Activated CD4-positive, alpha-beta T cell treated with anti-CD3 and anti-CD28 coated beads, Interleukin-2, Interleukin-6, amounts not matched to agents 100 ng/mL and 50 ng/mL, durations not matched to agents 16 hours and 8 hours (primary cell): Measurements from ENCODE around the gene RTN4RL1.

ENCODE experiments used
- DNase-seq: peaks from one replicate; pipeline ENCODE4 v3.0.0-alpha.2; 2020

Gene RTN4RL1

DNA sequence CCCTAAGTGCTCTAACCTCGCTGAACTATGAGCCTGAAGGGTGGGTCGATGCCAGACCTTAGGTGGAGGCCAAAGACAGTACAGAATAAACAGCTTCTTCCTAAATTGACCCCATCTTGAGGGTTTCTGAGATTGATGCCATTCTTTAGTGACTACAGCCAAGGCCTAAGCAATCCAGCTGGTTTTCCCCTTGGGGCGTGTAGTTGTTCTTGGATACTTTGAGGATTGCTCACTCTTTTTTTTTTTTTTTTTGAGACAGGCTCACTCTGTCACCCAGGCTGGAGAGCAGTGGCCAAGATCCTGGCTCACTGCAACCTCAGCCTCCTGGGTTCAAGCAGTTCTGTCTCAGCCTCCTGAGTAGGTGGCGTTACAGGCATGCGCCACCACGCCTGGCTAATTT lies 18.7 kb upstream of the RTN4RL1 start:
- DNase-seq, result no peak

DNA sequence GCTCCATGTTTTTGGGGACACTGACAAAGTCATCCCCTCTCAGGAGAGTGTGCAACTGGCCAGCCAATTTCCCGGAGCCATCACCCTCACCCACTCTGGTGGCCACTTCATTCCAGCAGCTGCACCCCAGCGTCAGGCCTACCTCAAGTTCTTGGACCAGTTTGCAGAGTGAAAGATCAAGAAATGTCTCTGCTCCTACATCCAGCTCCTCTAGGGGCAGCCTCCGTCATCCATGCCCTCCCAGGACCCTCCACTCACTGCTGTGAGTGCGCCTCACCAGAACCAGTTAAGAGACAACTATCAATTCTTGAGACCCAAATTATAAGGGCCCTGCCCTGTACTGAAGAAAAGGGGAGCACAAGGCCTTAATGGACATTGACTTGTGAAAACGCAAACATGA lies 17.8 kb upstream of the RTN4RL1 start:
- DNase-seq, result no peak

GRCh38 chr17:2042390-2042847 lies 17.3 kb upstream of the RTN4RL1 start:
- no peak for DNase-seq

DNA sequence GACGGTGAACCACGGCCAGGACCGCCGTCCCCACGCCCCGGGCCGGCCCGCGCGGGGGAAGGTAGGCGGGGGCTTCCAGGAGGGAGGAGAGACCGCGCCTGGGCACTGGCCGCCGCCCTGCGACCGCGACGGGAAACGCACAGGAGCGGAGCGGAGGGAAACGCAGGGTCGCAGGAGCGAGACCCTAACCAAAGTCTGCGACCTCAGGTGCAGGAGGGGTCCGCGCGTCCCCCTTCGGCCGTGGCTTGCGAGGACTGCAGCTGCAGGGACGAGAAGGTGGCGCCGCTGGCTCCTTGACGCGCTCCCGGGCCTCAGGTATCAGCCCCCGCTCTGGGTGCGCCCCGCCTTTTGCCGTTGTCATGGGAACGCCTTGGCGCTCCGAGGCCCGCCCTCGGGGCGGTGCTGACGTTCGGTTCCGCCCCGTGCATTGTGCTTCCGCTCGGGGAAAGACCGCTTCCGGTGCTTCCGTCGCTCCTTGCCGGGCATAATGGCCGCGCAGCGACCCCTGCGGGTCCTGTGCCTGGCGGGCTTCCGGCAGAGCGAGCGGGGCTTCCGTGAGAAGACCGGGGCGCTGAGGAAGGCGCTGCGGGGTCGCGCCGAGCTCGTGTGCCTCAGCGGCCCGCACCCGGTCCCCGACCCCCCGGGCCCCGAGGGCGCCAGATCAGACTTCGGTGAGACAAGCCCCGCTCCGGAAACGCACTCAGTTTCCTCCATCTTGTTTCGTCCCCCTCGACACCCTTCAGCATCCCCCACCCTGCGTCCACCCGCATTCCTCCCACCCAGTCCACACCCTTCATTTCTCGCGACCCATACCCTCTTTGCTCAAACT lies 16.6 kb upstream of the RTN4RL1 start, which contains the start of gene OVCA2:
Gene OVCA2 (plus strand): TSS at position 462 of the 829 bp plus-strand sequence. CDS start 26 bp downstream, at position 488.
- peak; percentile 98 for DNase-seq

DNA sequence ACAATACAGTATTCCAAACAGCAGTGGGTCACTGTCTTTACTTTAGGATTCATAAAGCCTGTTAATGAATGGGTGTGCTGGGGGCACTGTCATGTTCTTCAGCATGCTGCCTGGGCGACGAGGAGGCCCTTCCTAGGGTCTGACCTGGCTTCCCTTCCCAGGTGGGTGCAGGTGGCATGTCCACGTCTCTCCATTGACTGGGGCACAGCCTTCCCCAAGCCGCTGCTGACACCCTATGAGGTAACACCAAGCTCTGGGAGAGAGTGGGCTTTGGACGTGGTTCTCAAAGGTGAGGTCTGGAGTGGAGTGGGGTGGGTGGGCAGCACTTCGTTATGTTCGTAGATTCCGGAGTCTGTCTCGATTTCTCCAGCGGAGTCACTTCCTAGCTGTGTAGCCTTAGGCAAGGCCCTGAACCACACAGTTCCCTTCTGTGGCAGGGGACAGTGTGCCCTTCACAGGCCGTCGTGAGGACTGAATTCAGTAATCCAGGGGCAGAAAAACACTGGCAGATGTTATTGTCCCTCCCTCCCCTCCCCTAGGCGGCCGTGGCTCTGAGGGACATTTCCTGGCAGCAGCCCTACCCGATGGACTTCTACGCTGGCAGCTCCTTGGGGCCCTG lies 15.9 kb upstream of the RTN4RL1 start:
- no peak for DNase-seq

DNA sequence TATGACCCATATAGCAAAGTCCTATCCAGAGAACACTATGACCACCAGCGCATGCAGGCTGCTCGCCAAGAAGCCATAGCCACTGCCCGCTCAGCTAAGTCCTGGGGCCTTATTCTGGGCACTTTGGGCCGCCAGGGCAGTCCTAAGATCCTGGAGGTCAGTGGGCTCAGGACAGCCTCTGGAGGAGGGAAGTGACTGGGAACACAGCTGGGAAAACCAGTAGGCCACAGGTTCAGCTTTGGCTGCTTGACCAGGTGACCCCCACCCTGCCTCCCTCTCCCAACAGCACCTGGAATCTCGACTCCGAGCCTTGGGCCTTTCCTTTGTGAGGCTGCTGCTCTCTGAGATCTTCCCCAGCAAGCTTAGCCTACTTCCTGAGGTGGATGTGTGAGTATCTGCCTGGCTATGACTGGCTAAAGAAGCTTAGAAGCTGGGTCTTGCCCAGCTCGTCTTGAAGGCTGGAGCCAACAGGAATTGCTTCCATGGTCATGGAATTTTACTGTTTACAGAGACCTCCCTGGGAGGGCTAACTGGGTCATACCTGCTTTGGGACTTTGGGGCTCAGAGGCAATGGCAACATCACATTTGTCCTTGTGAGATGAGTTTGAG lies 15.2 kb upstream of the RTN4RL1 start:
- no peak for DNase-seq

GRCh38 chr17:2037155-2037554 lies 12.0 kb upstream of the RTN4RL1 start:
- no peak for DNase-seq

DNA sequence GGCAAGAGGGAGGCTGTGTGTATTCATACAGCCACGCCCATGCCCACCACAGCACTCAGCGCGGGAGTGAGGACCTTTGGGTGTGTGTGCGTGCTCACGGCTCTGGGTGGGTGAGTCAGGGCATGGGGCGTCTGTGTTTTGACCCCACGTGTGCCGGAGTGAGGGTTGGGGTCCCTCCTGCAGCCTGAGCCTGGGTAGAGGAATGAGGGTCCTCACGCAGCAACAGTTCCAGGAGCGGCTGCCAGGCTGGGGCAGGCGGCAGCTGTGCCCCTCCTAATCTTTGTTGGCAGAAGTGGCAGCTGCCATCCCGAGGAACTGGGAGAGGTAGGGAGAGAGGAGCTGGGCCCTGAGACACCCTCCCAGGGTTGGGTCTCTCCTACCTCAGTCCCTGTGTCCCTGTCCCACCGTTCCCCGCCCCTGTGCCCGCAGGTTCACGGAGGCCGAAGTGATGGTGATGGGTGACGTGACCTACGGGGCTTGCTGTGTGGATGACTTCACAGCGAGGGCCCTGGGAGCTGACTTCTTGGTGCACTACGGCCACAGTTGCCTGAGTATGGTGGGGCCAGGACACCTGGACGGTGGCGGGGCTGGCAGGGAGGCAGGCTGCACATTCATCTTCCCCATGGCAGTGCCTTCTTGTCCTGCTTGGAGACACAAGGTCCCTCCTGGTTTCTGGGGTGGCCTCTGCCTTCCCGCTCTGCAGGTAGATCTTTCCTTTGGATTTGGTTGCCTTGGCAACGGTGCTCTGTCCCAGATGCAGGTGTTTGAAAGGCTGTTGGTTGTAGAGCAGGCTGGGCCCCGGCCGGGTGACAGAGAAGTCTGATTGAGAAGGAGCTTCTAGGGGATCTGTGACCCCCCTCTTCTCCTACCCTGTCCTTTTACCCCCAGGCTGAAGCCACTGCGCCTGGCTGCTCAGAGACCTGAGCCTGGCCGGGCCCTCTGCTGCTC lies 10.7 kb upstream of the RTN4RL1 start:
- no peak for DNase-seq

- DNase-seq, result no peak
Observed at GRCh38 chr17:2034806-2035540, 9.8 kb upstream of the RTN4RL1 start.

DNA sequence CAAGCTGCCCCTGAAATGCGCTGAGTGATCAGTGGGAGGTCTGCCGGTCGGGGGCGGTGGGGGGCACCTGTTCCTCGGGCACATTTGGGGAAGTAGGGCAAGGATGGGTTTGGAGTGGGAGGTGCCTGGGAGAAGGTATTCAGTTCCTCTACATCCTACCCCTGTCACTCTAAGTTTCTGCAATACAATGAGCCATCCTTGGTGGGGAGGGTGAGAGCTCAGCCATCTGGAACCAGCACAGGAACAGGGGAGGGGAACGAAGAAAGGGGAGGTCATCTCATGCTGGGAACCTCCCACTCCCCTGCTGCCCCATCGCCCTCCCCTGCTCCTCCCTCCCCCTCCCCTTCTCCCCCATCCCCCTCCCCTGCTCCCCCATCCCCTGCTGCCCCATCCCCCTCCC lies 9.0 kb upstream of the RTN4RL1 start:
- no peak for DNase-seq

DNA sequence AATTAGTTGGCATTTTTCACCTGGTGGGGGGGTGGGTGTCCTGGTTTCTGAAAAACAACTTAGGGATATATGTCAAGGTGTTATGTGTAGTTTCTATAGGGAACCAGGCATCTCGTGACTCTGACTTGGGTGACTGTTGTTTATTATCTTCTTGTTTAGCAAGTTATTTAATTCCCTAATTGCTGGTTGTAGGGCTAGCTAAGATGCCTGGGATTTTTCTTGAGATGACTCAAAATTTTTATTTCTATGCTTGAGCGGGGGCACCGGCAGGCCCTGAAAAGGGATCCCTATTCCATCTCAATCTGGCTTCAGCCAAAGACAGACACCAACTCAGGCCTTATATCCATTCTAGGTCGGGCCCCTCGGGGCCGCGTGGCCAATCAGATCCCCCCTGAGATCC lies 8.0 kb upstream of the RTN4RL1 start:
- DNase-seq, result no peak

- no peak for DNase-seq
Observed at GRCh38 chr17:2030779-2031163, 5.6 kb upstream of the RTN4RL1 start.

GRCh38 chr17:2029911-2030778 lies 5.0 kb upstream of the RTN4RL1 start, which contains the start of gene DPH1:
DPH1 (plus strand) TSS chr17:2030153; CDS start chr17:2030170, 17 bp downstream.
- peak; percentile 92 for DNase-seq

DNA sequence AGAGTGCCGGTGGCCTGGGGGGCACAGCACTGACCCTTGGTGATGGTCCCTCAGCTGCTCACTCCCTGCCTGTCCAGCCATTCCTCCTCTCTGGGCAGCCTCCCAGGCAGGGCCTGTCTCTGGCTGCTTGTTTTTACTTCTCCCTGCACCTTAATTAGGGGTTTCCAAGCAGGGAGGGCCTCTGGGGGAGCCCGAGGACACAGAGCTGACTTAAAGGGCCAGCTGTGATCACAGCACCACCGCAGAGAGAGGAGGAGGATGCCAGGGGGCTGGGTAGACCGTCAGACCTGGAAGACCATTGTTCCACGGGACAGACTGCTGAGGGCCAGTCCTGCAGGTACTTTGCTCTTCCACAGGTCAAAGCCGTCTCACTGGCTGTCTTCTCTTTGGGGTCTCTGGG lies 3.6 kb upstream of the RTN4RL1 start:
- no peak for DNase-seq

DNA sequence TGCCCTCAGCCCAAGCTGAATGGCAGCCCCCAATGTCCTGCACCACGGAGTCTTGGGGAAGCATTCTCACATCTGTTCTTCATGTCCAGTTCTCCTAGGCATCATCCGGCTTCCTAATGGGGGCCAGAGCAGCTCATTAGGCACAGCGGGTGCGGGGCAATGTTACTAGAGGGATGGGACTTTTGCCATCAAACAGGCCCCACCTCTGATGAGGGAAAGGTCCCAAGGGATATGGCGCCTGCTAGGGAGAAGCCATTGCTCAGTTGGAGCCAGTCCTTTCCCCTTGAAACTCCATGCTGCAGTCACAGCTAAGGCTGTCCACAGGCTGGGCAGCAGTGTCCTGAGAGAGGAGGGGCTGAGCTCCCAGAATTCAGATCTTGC lies 3.1 kb upstream of the RTN4RL1 start:
- no peak for DNase-seq

DNA sequence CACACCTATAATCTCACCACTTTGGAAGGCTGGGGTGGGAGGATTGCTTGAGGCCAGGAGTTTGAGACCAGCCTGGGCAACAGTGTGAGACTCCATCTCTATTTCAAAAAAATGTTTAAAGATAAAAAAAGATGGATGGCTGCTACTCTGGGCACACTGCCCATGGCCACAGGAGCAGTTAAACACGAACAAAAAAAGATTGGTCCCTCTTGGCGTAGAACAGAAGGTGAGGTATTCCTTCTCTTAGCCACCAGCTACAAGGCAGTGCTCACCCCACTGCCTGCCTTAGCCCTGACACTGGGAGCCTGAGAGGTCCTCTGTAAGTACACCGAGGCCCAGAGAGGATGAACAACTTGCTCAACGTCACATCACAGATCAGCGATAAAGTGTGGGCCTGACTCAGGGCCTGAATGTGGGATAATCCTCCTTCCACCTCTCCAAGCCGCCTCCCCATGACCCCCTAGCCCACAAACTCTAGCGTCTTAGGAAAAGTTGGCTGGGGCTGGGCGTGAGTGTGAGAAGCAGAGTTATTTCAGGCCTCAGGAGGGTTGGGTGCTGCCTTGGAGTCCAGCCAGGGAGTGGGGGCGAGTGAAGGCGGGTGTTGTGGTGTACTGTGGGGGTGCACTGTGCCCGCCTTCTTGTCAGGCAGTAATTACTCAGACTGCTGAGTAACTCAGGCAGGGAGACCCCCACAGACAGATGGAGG lies 2.5 kb upstream of the RTN4RL1 start:
- DNase-seq, result no peak

- no peak for DNase-seq
Observed at GRCh38 chr17:2025622-2026309, 632 bp upstream of the RTN4RL1 start.

- no peak for DNase-seq
Observed at GRCh38 chr17:2024572-2025219, 438 bp downstream of the RTN4RL1 start.
